ENCODE data around the gene CDKAL1.
"Not testable (repeated sequence)": the region's sequence is repeated elsewhere in the genome, so short reads cannot be mapped to it uniquely, and the experiment has no call there.

The CDKAL1 gene

GRCh38 chr6:21051777-21052176 lies 517.5 kb downstream of the CDKAL1 start:
- in situ Hi-C loops (cut with HindIII; ENCODE audit: low pct_ligation_motif_present, low sequenced_read_pairs): no loop called here
- DNase-seq: no peak
- H3K27ac ChIP-seq: no peak overlapping the region
- H3K27me3 ChIP-seq (replicated peaks): no peaks in the 10 kb centered on the region
- TF ChIP-seq, protein P1, sequence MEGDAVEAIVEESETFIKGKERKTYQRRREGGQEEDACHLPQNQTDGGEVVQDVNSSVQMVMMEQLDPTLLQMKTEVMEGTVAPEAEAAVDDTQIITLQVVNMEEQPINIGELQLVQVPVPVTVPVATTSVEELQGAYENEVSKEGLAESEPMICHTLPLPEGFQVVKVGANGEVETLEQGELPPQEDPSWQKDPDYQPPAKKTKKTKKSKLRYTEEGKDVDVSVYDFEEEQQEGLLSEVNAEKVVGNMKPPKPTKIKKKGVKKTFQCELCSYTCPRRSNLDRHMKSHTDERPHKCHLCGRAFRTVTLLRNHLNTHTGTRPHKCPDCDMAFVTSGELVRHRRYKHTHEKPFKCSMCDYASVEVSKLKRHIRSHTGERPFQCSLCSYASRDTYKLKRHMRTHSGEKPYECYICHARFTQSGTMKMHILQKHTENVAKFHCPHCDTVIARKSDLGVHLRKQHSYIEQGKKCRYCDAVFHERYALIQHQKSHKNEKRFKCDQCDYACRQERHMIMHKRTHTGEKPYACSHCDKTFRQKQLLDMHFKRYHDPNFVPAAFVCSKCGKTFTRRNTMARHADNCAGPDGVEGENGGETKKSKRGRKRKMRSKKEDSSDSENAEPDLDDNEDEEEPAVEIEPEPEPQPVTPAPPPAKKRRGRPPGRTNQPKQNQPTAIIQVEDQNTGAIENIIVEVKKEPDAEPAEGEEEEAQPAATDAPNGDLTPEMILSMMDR (IDR thresholded peaks at IDR 0.05; ENCODE audit: low read depth, low read length, missing control alignments): no peak
- H3K36me3 ChIP-seq (replicated peaks): no peaks in the 10 kb centered on the region
- H3K4me3 ChIP-seq (ENCODE audit: low read depth, low read length): no peak overlapping the region

GRCh38 chr6:21053612-21054011 lies 519.4 kb downstream of the CDKAL1 start:
- Histone ChIP-seq H3K36me3 (replicated peaks) (no peaks in the 10 kb centered on the region), H3K4me3 (ENCODE audit: low read depth, low read length) (no peak overlapping the region), H3K27me3 (replicated peaks) (no peaks in the 10 kb centered on the region), H3K27ac (no peak overlapping the region)
- no peak for DNase-seq
- in situ Hi-C loops (cut with HindIII; ENCODE audit: low pct_ligation_motif_present, low sequenced_read_pairs): no loop called here
- TF ChIP-seq, protein P1 (IDR thresholded peaks at IDR 0.05; ENCODE audit: low read depth, low read length, missing control alignments): no peak

DNA sequence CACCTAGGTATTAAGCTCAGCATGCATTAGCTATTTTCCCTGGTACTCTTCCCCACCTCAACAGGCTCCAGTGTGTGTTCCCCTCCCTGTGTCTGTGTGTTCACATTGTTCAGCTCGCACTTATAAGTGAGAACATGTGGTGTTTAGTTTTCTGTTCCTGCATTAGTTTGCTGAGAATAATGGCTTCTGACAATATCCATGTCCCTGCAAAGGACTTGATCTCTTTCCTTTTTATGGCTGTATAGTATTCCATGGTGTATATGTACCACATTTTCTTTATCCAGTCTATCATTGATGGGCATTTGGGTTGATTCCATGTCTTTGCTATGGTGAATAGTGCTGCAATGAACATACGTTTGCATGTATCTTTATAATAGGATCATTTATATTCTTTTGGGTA lies 521.2 kb downstream of the CDKAL1 start:
- H3K4me3 ChIP-seq (ENCODE audit: low read depth, low read length); H3K27ac ChIP-seq; H3K27me3 ChIP-seq (replicated peaks); H3K36me3 ChIP-seq (replicated peaks); in situ Hi-C loops (cut with HindIII; ENCODE audit: low pct_ligation_motif_present, low sequenced_read_pairs); DNase-seq: not testable (repeated sequence)

- no peak for DNase-seq
- in situ Hi-C loops (cut with HindIII; ENCODE audit: low pct_ligation_motif_present, low sequenced_read_pairs): no loop called here
- no peaks in the 10 kb centered on the region for H3K27me3 ChIP-seq (replicated peaks)
Measured at GRCh38 chr6:21061892-21062291, 527.6 kb downstream of the CDKAL1 start.

GRCh38 chr6:21064756-21065340 lies 530.6 kb downstream of the CDKAL1 start:
- no peak for DNase-seq
- in situ Hi-C loops (cut with HindIII; ENCODE audit: low pct_ligation_motif_present, low sequenced_read_pairs): no loop called here
- TF ChIP-seq, protein P1 (IDR thresholded peaks at IDR 0.05; ENCODE audit: low read depth, low read length, missing control alignments): no peak
- no peak overlapping the region for H3K4me3 ChIP-seq (ENCODE audit: low read depth, low read length)
- no peak overlapping the region for H3K27ac ChIP-seq
- no peaks in the 10 kb centered on the region for H3K36me3 ChIP-seq (replicated peaks)
- H3K27me3 ChIP-seq (replicated peaks): no peaks in the 10 kb centered on the region

More at GRCh38 chr6:21061892-21062291, 527.6 kb downstream of the CDKAL1 start:
- Histone ChIP-seq H3K27ac (no peak overlapping the region), H3K36me3 (replicated peaks) (no peaks in the 10 kb centered on the region), H3K4me3 (ENCODE audit: low read depth, low read length) (no peak overlapping the region)
- TF ChIP-seq, protein P1 (IDR thresholded peaks at IDR 0.05; ENCODE audit: low read depth, low read length, missing control alignments): no peak

DNA sequence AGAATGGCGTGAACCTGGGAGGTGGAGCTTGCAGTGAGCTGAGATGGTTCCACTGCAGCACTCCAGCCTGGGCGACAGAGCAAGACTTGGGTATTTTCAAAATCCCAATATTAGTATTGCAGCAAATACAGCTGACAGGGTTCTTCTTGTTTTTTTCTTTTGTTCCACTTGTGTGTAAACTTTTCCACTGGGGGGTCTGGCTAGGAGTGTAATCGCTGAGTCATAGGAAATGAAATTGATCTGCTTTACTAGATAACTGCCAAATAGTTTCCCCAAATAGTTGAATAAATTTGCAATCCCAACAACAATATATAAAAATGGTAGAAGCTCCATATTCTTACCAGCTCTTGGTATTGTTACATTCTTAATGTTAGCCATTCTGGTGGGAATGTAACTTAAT lies 533.3 kb downstream of the CDKAL1 start:
- TF ChIP-seq, protein P1 (IDR thresholded peaks at IDR 0.05; ENCODE audit: low read depth, low read length, missing control alignments): no peak
- Histone ChIP-seq H3K27me3 (replicated peaks) (no peaks in the 10 kb centered on the region), H3K36me3 (replicated peaks) (no peaks in the 10 kb centered on the region), H3K4me3 (ENCODE audit: low read depth, low read length) (no peak overlapping the region), H3K27ac (no peak overlapping the region)
- in situ Hi-C loops (cut with HindIII; ENCODE audit: low pct_ligation_motif_present, low sequenced_read_pairs): no loop called here
- DNase-seq: no peak

Measured in brain microvascular endothelial cell (primary cell).